AG04449 (cell line): ENCODE data around the gene ELOVL6.
"Not testable (repeated sequence)": the region's sequence is repeated elsewhere in the genome, so short reads cannot be mapped to it uniquely, and the experiment has no call there.

Experiments
- CTCF ChIA-PET: fragments of 350-600 bp; formaldehyde crosslinking; extraction: SDS; loops from one replicate; lab custom pipeline; 2021; ENCODE audit warnings: antibody characterized with exemption; lab: Yijun Ruan, JAX
- POLR2A ChIA-PET: fragments of 400-600, 350-600 bp; formaldehyde crosslinking; extraction: SDS; loops from one replicate; lab custom pipeline; 2020; ENCODE audit warnings: antibody characterized with exemption, inconsistent platforms; lab: Yijun Ruan, JAX
- DNase-seq: peaks from one replicate; pipeline ENCODE4 v3.0.0-alpha.2; 2010; ENCODE audit warnings: low read depth, low spot score
- H3K4me3 ChIP-seq: 2 replicates; pipeline ENCODE4 v1.5.1; 2011; ENCODE audit warnings: low read depth, mild to moderate bottlenecking, control low read depth, low read length
- TF ChIP-seq, protein P1 (sequence below): IDR thresholded peaks from one replicate; pipeline ENCODE4 v1.5.1; 2011; ENCODE audit warnings: mild to moderate bottlenecking, moderate library complexity, low read length, control low read depth, inconsistent platforms; ENCODE audit not compliant: insufficient read depth; ENCODE audit errors: missing control alignments

The ELOVL6 gene

DNA sequence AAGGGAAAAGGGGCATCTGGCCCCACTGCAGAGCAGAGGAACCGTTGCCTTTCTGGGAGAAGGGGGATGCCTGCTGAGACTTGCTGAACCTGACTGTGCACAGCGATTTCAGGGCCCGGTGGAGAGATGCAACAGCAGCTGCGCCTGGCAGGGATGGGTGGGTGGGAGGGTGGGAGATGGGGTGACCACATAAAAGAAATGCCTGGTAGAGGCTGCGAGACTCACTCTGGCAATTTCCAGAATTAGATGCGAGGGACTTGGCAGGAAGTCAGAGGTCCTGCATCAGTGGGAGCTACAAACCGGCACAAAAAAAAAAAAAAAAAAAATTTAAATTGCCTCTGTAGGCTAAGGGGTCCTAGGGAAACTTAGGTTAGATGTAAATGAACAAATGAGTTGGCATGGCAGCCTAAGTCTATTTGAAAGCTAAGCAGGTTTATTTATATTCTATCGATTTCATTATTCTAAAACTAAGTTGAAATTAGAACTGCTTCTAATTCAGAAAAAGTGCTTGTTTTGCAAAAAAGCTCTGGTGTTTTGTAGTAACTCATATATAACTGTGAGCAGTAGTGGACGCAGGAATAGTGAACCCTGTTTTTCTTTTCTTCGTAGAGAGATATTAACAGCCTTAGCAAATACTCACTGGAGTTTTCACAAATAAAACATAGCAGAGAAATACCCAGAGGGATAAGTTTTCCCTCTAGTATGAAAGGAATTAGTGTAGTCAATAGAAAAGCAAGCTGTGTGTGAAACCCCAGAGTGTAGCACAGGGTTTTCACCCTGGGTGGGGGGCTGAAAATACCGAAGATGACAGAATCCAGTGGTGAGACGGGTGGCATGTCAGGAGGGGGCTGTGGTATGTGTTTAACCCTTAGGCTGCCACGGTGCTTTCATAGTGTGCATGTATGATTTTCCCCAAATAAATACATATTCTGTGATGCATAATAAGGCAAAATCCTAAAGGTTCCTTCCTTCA is 155.6 kb downstream of the ELOVL6 start:
- DNase-seq, result no peak
- TF ChIP-seq, protein P1, sequence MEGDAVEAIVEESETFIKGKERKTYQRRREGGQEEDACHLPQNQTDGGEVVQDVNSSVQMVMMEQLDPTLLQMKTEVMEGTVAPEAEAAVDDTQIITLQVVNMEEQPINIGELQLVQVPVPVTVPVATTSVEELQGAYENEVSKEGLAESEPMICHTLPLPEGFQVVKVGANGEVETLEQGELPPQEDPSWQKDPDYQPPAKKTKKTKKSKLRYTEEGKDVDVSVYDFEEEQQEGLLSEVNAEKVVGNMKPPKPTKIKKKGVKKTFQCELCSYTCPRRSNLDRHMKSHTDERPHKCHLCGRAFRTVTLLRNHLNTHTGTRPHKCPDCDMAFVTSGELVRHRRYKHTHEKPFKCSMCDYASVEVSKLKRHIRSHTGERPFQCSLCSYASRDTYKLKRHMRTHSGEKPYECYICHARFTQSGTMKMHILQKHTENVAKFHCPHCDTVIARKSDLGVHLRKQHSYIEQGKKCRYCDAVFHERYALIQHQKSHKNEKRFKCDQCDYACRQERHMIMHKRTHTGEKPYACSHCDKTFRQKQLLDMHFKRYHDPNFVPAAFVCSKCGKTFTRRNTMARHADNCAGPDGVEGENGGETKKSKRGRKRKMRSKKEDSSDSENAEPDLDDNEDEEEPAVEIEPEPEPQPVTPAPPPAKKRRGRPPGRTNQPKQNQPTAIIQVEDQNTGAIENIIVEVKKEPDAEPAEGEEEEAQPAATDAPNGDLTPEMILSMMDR, result no peak
- POLR2A ChIA-PET, result interaction anchor here (0.6 kb wide), 1 partner anchor 17 kb away, joined by 3 read pairs; no protein-coding TSS in a partner anchor
- no peak overlapping the region for H3K4me3 ChIP-seq
- CTCF ChIA-PET, result interaction anchor here (0.8 to 15.9 kb wide), 7 partner anchors 9 to 470 kb away, joined by 3 to 158 read pairs (median 6); no protein-coding TSS in a partner anchor

DNA sequence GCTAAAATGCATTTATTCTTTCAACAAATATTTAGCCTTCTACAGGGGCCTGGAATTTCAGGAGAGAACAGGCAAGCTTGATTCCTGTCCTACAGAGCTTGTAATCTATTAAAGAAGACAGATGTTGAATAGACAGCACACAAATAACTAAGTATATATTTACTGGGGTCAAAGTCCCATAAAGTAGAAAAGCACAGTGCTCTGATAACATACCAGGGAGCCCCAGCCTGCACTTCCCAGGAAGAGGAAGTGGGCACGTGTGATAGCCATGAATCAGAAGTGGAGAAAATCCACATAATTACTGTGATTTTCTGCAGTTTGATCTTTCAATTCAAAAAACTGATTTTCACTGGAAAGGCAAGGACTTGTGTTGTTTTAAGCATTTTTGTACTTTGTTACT is 156.7 kb downstream of the ELOVL6 start:
- TF ChIP-seq, protein P1, result no peak
- H3K4me3 ChIP-seq, result no peak overlapping the region
- ChIA-PET POLR2A (interaction anchor here (0.6 kb wide), 1 partner anchor 16 kb away, joined by 3 read pairs; no protein-coding TSS in a partner anchor), CTCF (interaction anchor here (1.4 to 15.9 kb wide), 4 partner anchors 9 to 471 kb away, joined by 3 to 158 read pairs (median 9); no protein-coding TSS in a partner anchor)
- DNase-seq, result no peak

DNA sequence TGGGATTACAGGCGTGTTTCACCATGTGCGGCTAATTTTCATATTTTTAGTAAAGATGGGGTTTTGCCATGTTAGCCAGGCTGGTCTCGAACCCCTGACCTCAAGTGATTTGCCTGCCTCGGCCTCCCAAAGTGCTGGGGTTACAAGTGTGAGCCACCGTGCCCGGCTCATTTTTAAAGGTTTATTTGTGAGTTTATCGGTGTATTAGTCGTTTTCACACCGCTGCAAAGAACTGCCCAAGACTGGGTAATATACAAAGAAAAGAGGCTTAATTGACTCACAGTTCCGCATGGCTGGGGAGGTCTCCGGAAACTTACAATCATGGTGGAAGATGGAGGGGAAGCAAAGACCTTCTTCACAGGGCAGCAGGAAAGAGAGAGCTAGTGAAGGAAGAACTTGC is 159.3 kb downstream of the ELOVL6 start:
- CTCF ChIA-PET, result interaction anchor here (1.4 to 6.1 kb wide), 4 partner anchors 10 to 479 kb away, joined by 3 to 49 read pairs (median 6); no protein-coding TSS in a partner anchor
- POLR2A ChIA-PET, H3K4me3 ChIP-seq, DNase-seq: not testable (repeated sequence)

DNA sequence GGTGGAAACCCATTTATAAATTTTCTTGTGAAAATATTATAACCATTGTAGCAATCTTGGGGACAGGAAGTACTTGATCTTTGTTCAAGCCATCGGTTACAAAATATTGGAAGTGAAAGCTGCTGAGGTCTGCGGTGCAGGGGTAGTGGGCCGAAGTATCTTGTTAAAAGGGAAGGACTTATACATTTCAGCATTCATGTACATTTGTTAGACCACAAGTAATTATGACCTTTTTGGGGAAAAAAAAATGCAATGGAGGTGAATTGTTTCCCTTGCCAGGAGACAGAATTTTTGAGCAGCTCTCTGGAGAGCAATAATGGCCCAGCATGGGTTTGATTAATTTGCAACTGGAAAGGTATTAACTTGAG is 164.4 kb downstream of the ELOVL6 start:
- DNase-seq, result no peak
- TF ChIP-seq, protein P1, result no peak
- POLR2A ChIA-PET, result no interaction called here
- CTCF ChIA-PET, result interaction anchor here (1.6 to 6.1 kb wide), 2 partner anchors 13 to 16 kb away, joined by 3 to 49 read pairs; no protein-coding TSS in a partner anchor
- H3K4me3 ChIP-seq, result no peak overlapping the region

DNA sequence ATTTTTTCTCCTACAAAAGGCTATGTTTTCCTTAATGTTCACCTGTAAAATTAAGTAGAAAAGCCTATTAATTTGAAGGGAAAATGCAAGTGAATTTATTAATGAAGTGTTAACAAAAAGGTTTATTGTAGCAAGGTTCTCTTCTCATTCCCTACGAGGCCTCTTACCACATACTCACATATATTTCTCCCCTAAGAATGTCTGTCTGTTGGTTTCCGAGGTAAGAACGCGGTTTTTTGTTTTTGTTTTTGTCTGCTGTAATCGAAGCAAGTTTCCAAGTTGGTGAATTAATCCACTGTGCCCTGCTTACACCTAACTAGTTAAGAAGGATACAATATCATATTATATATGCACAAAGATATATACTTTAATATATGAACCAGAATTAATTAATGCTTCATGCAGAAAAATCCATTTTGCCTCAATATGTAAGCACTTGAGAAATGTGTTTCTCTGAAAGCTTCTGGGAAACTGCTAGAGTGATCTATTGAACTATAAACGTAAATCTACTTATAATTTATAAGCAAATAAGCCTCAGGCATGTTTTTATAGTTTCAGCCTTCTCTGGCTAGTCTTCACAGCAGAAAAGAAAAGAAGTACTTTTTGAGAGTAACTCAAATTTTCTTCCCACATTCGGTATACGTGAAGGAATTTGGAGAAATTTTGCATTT is 164.9 kb downstream of the ELOVL6 start:
- CTCF ChIA-PET, result interaction anchor here (1.1 to 6.1 kb wide), 2 partner anchors 8 to 17 kb away, joined by 3 to 49 read pairs; no protein-coding TSS in a partner anchor
- no peak overlapping the region for H3K4me3 ChIP-seq
- POLR2A ChIA-PET, result no interaction called here
- TF ChIP-seq, protein P1, result no peak
- no peak for DNase-seq

DNA sequence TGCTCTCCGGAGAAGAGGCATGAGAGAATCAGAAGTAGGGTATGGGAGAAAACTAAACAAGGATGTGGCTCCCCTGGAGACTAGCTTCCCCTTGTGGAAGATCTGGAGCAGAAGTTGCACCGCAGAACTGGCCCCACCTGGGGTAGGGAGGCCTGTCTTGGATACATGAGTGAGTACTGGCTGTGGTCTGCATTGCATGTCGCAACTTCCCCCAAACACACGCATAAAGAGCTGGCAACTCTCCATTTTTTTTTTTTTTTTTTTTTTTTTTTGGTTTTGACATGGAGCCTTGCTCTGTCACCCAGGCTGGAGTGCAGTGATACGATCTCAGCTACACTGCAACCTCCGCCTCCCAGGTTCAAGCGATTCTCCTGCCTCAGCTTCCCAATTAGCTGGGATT is 165.8 kb downstream of the ELOVL6 start:
- H3K4me3 ChIP-seq, result no peak overlapping the region
- ChIA-PET CTCF (interaction anchor here (0.9 to 1.1 kb wide), 3 partner anchors 9 to 482 kb away, joined by 3 to 4 read pairs (median 3); no protein-coding TSS in a partner anchor), POLR2A (no interaction called here)
- TF ChIP-seq, protein P1, result no peak
- DNase-seq, result no peak
